HG02759 (cell line): ENCODE results near the gene RPS6KC1.
A peak's percentile ranks its signal among the peaks of the same experiment; 100 is the strongest.
"Not testable (repeated sequence)": the region's sequence is repeated elsewhere in the genome, so short reads cannot be mapped to it uniquely, and the experiment has no call there.

Experiments used
- ATAC-seq: cut with Tn5 transposase; IDR thresholded peaks from one replicate; pipeline ENCODE4 v1.9.1; 2021; ENCODE audit warnings: mild to moderate bottlenecking, moderate library complexity; ENCODE audit not compliant: unreplicated experiment

Gene RPS6KC1, protein sequence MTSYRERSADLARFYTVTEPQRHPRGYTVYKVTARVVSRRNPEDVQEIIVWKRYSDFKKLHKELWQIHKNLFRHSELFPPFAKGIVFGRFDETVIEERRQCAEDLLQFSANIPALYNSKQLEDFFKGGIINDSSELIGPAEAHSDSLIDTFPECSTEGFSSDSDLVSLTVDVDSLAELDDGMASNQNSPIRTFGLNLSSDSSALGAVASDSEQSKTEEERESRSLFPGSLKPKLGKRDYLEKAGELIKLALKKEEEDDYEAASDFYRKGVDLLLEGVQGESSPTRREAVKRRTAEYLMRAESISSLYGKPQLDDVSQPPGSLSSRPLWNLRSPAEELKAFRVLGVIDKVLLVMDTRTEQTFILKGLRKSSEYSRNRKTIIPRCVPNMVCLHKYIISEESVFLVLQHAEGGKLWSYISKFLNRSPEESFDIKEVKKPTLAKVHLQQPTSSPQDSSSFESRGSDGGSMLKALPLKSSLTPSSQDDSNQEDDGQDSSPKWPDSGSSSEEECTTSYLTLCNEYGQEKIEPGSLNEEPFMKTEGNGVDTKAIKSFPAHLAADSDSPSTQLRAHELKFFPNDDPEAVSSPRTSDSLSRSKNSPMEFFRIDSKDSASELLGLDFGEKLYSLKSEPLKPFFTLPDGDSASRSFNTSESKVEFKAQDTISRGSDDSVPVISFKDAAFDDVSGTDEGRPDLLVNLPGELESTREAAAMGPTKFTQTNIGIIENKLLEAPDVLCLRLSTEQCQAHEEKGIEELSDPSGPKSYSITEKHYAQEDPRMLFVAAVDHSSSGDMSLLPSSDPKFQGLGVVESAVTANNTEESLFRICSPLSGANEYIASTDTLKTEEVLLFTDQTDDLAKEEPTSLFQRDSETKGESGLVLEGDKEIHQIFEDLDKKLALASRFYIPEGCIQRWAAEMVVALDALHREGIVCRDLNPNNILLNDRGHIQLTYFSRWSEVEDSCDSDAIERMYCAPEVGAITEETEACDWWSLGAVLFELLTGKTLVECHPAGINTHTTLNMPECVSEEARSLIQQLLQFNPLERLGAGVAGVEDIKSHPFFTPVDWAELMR

DNA sequence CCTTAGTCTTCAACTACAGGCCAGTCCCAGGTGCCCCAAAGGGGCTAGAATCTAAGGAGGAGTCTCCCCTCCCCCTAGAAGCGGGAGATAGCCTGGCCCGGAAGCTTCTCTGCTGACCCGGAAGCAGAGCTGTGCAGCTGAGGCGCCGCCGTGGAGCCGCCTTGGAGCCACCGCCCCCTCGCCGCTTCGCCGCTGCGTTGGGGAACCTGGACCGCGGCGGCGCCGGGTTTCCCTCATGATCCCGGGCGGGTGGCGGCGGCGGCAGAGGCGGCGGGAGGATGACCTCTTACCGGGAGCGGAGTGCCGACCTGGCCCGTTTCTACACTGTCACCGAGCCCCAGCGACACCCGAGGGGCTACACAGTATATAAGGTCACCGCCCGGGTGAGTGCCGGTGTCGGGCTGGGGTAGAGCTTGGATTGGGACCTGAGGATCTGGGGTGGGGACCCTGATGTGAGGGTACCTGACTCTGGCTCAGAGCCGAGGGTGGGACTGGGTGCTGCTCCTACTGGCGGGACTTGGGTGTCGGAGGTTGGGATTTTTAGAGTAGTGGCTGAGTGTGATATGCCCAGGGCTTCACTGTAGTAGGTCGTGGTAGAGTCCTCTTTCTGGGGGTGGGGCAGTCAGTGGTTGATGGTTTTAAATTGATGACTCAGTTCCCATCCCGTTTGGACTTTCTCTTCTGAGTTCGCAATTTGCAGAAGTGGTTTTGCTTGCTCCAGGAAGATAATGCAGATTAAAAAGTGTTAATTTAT is at the start of gene RPS6KC1:
RPS6KC1 (plus strand) TSS at position 115 of the 754 bp plus-strand sequence; CDS start at position 279, 164 bp downstream.
- ATAC-seq = peak; percentile 99

DNA sequence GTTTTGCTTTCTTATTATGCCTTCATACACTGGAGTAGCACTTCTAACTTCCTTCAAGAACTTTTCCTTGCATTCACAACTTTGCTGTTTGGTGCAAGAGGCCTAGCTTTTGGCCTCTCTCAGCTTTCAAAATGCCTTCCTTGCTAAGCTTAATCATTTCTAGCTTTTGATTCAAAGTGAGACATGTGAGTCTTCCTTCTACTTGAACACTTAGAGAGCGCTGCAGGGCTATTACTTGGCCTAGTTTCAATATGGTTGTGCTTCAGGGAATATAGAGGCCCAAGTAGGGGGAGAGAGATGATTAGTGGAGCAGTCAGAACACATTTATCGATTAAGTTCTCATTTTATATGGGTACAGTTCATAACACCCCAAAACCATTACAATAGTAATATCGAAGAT is 47.8 kb upstream of the RPS6KC1 start:
- peak; percentile 86 for ATAC-seq

DNA sequence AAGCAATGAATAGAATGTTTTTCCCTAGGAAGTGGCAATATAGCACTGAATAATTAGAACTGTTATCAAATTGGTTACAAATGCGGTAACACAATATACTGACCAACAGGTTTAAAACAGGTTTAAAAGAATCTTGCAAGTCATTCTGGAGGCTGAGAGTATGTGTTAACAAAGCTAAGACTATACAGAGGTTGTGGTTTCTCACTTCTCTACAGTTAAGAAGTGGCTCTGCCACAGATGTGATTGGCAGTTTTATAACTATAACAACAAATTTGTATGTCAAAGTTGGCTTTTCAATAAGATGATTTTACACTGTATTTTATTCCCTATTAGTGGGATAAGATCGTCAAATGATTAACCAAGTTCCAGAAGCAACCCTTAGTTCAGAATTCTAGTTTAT is 42.5 kb upstream of the RPS6KC1 start:
- peak; percentile 78 for ATAC-seq

DNA sequence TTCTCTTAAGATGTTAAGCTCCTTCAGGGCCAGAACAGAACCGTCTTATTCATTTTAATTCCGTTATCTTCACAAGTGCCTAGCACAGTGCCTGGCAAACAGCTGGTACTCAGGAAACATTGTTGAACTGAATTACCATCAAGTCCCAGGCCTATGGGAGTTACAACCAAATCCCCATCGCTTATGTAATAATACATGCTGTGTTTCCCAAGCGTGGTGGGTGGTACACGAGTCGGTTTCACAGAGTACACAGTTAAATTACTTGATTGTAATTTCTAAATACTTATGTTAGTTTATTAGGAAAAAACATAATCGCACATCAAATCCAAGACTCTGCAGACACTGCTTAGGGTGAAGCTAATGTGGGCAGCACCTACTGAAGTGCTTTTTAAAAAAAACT is 36.4 kb upstream of the RPS6KC1 start:
- no peak for ATAC-seq

DNA sequence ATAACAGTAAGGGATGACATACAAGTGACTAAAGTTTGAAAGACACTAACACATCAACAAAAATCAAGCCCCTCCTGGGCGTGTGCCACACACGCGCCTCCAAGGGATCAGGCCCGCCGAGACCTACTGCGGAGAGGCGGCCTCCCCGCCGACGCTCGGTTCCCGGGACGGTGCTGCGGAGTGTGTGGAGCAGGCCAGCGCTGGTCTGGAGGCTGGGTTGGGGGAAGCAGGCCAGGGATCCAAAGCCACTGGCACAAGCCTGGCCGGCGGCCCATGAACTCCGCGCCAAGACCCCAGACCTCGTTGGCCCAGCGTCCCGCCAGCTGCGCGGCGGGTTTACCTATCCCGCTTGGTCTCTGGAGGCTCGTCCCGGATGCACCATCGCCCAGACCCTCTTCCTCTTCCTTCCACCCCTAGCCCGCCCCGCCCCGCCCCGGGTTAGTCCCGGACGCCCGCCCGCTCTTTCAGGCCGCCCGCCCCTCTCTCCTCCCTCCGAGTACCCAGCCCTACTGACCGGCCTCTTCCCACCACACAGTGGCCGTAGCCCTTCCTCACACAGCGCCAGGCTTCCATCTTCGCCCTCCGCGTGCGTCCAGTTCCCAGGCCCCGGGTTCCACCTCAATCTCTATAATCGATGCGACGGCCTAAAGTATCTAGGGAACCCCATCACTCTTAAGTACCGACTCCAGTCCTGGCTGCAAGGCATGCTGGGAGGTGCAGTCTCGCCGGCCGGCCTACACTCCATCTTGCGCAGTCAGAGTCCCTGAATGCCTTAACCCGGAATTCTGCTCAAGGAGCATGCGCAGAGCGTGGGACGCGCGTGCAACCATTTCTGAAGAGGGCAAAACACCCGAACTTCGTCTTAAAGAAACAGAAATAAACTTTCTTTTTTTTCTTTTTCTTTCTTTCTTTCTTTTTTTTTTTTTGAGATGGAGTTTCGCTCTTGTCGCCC is 35.7 kb upstream of the RPS6KC1 start, which contains the start of gene ANGEL2:
ANGEL2 (minus strand) TSS at position 769 of the 952 bp plus-strand sequence; CDS start at position 573, 196 bp downstream.
- ATAC-seq = peak; percentile 93

DNA sequence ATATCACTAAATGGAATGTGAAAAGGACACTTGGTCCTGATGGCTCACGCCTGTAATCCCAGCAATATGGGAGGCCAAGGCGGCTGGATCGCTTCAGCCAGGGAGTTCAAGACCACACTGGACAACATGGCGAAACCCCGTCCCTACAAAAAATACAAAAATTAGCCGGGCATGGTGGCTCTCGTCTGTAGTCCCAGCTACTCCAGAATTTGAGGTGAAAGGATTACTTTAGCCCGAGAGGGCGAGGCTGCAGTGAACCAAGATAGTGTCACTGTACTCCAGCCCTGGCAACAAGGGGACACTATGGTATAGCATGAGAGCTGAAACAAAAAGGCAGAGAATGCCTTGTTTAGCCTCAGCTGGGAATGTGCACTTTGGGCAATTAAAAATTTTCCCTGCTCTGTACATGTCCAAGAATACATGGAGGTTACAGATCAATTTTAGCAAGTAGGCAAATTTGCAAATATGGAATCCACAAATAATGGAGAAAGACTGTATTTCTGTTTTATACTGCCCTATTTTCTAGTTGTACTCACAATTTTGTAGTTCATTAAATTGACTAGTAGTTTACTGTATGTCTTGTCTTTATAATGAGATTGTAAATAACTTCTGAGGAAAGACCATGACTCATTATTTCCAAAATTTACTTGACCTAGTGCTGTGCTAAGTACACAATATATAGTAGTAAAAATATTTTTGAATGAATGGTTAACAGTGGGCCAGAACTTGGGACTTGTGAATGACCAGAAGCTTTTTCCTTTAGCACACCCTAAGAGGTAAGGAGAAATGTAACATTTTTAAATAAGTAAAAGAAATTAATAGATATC is 33.4 kb upstream of the RPS6KC1 start:
- ATAC-seq = no peak

DNA sequence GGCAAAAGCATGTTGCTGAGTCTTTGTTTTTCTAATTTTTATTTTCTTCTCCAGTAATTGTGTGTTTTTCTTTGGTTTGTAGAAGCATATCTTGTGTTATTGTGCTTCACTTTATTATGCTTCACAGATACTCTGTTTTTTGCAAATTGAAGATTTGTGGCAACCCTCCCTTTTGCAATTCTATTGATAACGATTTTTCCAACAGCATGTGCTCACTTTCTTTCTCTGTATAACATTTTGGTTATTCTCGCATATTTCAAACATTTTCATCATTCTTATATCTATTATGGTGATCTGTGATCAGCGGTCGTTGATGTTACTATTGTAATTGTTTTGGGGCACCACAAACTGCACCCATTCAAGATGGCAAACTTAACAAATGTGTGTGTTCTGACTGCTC is 31.6 kb upstream of the RPS6KC1 start:
- no peak for ATAC-seq

DNA sequence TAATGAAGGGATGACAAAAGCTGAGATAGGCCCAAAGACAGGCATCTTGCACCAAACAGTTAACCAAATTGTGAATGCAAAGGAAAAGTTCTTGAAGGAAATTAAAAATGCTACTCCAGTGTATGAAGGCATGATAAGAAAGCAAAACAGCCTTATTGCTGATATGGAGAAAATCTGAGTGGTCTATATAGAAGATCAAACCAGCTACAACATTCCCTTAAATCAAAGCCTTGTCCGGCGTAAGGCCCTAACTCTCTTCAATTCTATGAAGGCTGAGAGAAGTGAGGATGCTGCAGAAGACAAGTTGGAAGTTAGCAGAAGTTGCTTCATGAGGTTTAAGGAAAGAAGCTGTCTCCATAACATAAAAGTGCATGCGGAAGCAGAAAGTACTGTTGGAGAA is 31.0 kb upstream of the RPS6KC1 start:
- ATAC-seq = no peak

DNA sequence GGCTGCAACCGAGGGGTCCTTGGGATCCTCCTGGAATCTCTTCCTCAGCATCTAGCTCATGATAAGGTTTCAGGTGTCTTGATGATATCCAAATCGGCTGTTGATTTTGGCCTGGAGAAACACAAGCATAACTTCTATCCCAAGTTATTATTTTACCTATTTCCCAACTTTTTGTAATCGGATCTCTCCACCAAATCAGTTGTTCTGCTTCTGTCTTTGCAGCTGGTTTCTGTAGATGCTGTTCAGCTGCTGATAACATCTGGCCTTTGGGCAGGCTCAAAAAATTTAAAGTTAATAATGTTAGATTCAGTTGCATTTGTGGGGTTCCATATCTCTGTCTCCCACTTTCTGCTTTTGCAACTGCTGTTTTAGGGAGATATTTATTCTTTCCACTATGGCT is 24.0 kb upstream of the RPS6KC1 start:
- ATAC-seq = not testable (repeated sequence)

DNA sequence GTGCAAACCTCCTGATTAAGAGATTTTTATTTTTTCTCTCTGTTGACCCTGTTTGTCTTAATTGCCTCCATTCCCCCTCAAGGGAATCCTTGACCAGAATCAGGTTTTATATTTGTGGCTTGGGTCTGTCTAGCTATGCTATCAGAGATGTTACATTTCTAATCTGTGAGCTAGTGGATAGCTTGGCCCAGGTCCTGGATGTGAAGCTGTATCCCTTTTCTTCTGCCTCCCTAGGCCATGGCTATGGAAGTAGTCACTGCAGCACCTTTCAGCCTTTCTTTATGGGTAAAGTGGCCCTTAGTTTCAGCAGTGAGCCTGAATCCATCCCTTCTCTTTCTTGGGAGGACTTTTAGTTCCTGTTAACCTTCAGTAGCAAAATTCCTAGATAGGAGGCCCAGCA is 18.4 kb upstream of the RPS6KC1 start:
- no peak for ATAC-seq

DNA sequence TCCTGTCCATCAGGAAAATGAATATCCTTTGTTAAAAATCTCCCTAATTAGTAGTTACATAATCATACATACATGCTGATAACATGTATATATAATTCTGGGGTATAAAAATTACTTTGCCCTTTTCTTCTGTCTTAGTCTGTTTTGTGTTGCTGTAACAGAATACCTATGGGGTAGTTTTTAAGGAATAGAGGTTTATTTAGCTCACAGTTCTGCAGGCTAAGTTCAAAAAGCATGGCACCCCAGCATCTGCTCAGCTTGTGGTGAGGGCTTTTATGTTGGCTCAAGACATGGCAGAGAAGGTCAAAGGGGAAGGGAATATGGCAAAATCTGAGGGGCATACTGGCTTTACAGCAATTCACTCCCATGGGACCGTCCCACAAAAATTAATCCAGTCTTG is 16.3 kb upstream of the RPS6KC1 start:
- no peak for ATAC-seq

DNA sequence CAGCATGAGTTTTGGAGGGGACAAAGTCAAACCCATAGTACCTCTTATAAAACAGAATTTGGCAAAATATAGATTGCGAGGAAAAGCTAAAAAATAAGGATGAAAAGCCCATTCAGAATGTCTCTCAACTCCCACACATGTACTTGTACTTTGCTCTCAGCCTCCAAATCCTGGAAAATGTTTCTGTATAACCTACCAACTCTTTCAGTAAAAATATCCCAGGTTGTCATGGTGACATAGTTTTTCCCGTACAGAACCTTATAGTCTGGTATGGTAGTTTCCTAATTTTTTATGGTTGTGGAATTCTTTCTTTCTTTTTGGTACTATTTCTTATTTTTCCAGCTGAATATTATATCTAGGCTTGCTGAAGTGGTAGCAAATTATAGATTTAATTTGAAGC is 15.5 kb upstream of the RPS6KC1 start:
- ATAC-seq = no peak

DNA sequence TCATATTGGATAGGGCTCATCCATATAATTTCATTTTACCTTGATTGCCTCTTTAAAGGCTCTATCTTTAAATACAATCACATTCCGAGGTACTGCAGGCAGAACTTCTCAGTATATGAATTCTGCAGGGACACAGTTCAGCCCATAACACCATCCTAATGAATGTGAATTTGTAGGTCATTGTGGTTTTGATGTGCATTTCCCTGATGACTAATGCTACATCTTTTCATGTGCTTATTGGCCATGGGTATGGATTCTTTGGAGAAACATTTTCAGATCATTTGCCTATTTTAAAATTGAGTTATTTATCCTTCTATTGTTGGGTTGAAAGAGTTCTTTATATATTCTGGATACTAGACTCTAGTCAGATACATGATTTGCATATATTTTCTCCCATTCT is 9.6 kb upstream of the RPS6KC1 start:
- ATAC-seq = no peak

DNA sequence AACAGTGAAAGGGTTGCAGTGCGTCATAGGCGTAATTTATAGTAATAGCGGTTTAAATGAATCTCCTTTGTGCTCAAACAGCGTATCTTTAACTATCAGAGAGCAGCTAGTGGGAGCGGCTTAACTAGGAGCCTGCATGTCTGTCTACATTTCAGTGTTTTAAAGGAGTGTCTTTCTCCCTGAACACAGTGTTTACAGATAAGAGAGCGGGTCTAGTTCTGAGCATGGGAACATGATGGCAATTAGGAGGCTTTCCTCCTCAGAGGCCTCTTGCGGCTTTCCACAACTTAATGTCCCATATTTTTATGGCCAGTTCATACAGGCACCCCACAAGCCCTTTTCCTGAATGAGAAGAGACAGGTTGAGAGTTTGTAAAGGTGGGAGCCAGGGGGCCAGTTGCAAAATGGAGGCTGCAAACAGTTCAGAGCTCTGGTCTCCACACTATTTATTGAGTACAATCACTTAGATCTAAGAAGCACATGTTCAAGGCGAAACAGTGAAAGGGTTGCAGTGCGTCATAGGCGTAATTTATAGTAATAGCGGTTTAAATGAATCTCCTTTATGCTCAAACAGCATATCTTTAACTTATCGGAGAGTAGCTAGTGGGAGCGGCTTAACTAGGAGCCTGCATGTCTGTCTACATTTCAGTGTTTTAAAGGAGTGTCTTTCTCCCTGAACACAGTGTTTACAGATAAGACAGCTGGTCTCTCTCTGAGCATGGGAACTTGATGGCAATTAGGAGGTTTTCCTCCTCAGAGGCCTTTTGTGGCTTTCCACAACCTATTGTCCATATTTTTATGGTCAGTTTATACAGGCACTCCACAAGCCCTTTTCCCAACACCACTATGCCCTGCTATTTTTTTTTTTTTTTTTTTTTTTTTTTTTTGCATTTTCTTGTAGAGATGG is 5.5 kb upstream of the RPS6KC1 start:
- ATAC-seq = not testable (repeated sequence)

DNA sequence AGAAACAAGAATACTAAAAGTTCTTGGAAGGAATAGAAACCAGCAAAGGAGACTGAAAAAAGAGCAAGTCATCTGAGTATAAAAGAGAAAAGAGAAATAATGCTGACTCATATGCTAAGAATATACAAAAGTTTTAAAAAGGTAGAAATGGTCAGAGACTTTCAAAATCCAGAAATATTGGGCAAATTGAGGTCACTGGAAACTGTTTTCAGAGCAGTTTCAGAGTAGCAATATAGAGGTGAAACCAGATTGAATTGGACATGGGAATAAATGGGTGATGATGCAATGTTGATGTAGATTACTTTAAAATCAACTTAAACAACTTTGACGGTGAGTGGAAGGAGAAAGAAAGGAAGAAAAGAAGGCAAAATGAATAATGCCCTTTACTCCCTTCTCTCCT is 1.8 kb upstream of the RPS6KC1 start:
- no peak for ATAC-seq

DNA sequence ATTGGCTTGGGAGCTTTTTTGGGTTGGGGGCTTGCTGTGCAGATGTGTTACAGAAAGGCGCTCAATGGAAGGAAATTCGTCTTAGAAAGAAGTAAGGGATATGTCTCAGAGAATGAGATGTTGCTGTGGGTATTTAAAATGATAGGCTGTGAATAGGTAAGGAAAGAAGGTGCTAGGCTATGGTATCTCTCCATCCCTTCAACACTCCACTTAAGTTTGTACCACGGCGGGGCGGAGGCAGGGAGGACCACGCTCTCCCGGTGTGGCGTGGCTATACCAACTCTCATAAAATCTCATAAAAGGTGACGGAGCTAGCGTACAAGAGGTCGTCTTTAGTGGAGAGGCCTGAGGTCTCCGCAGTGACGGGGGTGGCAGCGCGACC is 305 bp upstream of the RPS6KC1 start:
- peak; percentile 31 for ATAC-seq

DNA sequence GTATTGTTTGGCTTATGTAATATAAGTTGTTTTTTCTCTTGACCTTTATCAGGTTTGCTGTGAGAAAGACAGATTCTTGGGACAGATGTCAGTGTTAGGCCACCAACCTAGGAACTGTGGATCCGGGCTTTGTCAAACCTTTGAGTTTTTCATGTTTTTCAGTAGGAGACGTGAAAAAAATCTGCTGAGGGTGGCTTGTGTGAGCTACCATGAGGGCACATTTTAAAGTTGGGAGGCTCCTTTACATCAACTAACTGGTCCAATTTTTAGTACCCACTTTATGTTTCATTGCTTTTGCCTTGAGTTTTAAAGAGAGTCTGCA is 801 bp downstream of the RPS6KC1 start:
- no peak for ATAC-seq

DNA sequence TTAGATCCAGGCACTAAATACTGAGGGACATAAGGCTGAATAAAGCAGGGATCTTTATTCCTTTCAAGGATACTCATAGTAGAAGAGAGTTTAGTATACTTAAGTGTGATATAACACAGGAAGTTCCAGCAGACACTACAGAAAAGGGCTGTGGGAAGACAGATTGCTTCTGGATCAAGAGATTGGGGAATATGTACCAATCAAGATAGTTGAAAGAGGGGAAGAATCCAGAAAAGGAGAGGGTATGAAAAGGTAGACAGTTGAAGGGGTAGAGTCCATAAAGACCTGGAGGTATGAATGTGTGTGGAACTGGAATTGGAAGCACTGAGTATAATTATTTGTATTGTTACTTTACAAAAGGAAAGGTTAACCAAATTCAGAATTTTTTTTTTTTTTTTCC is 2.4 kb downstream of the RPS6KC1 start:
- ATAC-seq = no peak
